HG03175 (cell line): ENCODE data around the gene NKX1-2.

Source experiments
- ATAC-seq: cut with Tn5 transposase; IDR thresholded peaks from one replicate; pipeline ENCODE4 v1.9.1; 2021; ENCODE audit warnings: mild to moderate bottlenecking, moderate library complexity; ENCODE audit not compliant: unreplicated experiment

The NKX1-2 gene

GRCh38 chr10:124450012-124450782 lies at the start of gene NKX1-2:
NKX1-2 (minus strand) TSS chr10:124450035; CDS start chr10:124449943, 92 bp downstream.
- ATAC-seq = no peak

- no peak for ATAC-seq
Measured at GRCh38 chr10:124498056-124498455, 48.2 kb upstream of the NKX1-2 start.

GRCh38 chr10:124497196-124497881 lies 47.5 kb upstream of the NKX1-2 start:
- no peak for ATAC-seq

- ATAC-seq = no peak
Measured at GRCh38 chr10:124496620-124497019, 46.8 kb upstream of the NKX1-2 start.

GRCh38 chr10:124496150-124496549 lies 46.3 kb upstream of the NKX1-2 start:
- no peak for ATAC-seq

- no peak for ATAC-seq
Measured at GRCh38 chr10:124495725-124496124, 45.9 kb upstream of the NKX1-2 start.

- ATAC-seq = no peak
Measured at GRCh38 chr10:124495162-124495561, 45.3 kb upstream of the NKX1-2 start.

- ATAC-seq = no peak
Measured at GRCh38 chr10:124494046-124494807, 44.4 kb upstream of the NKX1-2 start.

GRCh38 chr10:124493214-124493882 lies 43.5 kb upstream of the NKX1-2 start:
- no peak for ATAC-seq

GRCh38 chr10:124492266-124492665 lies 42.4 kb upstream of the NKX1-2 start:
- no peak for ATAC-seq

- ATAC-seq = no peak
Measured at GRCh38 chr10:124491105-124491504, 41.3 kb upstream of the NKX1-2 start.

GRCh38 chr10:124486635-124487034 lies 36.8 kb upstream of the NKX1-2 start:
- no peak for ATAC-seq

- ATAC-seq = no peak
Measured at GRCh38 chr10:124484661-124485060, 34.8 kb upstream of the NKX1-2 start.

- no peak for ATAC-seq
Measured at GRCh38 chr10:124484031-124484430, 34.2 kb upstream of the NKX1-2 start.

GRCh38 chr10:124482876-124483275 lies 33.0 kb upstream of the NKX1-2 start:
- no peak for ATAC-seq

- ATAC-seq = no peak
Measured at GRCh38 chr10:124482236-124482800, 32.5 kb upstream of the NKX1-2 start.

- ATAC-seq = no peak
Measured at GRCh38 chr10:124481717-124482116, 31.9 kb upstream of the NKX1-2 start.

GRCh38 chr10:124480860-124481259 lies 31.0 kb upstream of the NKX1-2 start:
- ATAC-seq = no peak

GRCh38 chr10:124478515-124478914 lies 28.7 kb upstream of the NKX1-2 start:
- ATAC-seq = no peak

GRCh38 chr10:124477614-124478363 lies 28.0 kb upstream of the NKX1-2 start:
- ATAC-seq = no peak
